ACHN (cell line): Measurements from ENCODE around the gene LSP1.

Source experiments
- DNase-seq: peaks from one replicate; pipeline ENCODE4 v3.0.0-alpha.2; 2015
- in situ Hi-C: cut with HindIII; loops from 2 replicates; pipeline ENCODE4 v1.10.0; 2017; ENCODE audit warnings: low sequenced_read_pairs, low pct_ligation_motif_present, low pct_unique_long_range_greater_than_20kb

LSP1 gene

GRCh38 chr11:1893581-1894359 is 40.9 kb downstream of the LSP1 start:
- no peak for DNase-seq
- in situ Hi-C loops = no loop called here

- no peak for DNase-seq
- in situ Hi-C loops = no loop called here
These were observed 41.9 kb downstream of the LSP1 start for GRCh38 chr11:1894759-1895158.

- no peak for DNase-seq
- in situ Hi-C loops = no loop called here
These were observed 43.6 kb downstream of the LSP1 start for GRCh38 chr11:1896468-1896867.

GRCh38 chr11:1896923-1897322 is 44.0 kb downstream of the LSP1 start:
- in situ Hi-C loops = no loop called here
- no peak for DNase-seq

- in situ Hi-C loops = no loop called here
- DNase-seq = no peak
These were observed 46.2 kb downstream of the LSP1 start for GRCh38 chr11:1899090-1899489.

- no peak for DNase-seq
- in situ Hi-C loops = no loop called here
These were observed 46.8 kb downstream of the LSP1 start for GRCh38 chr11:1899686-1900085.

GRCh38 chr11:1906181-1906580 is 53.3 kb downstream of the LSP1 start:
- in situ Hi-C loops = no loop called here

GRCh38 chr11:1906611-1907423 is 53.9 kb downstream of the LSP1 start:
- in situ Hi-C loops = no loop called here
- no peak for DNase-seq

More at GRCh38 chr11:1906181-1906580, 53.3 kb downstream of the LSP1 start:
- DNase-seq = no peak

- in situ Hi-C loops = no loop called here
- no peak for DNase-seq
These were observed 55.7 kb downstream of the LSP1 start for GRCh38 chr11:1908618-1909017.

- DNase-seq = no peak
- in situ Hi-C loops = no loop called here
These were observed 56.6 kb downstream of the LSP1 start for GRCh38 chr11:1909524-1909923.

GRCh38 chr11:1912289-1912878 is 59.5 kb downstream of the LSP1 start:
- no peak for DNase-seq
- in situ Hi-C loops = no loop called here

GRCh38 chr11:1913271-1914060 is 60.6 kb downstream of the LSP1 start:
- DNase-seq = no peak
- in situ Hi-C loops = no loop called here

GRCh38 chr11:1915795-1916131 is 62.9 kb downstream of the LSP1 start:
- DNase-seq = no peak
- in situ Hi-C loops = no loop called here

GRCh38 chr11:1916132-1916985 is 63.5 kb downstream of the LSP1 start:
- DNase-seq = no peak

GRCh38 chr11:1916986-1917522 is 64.2 kb downstream of the LSP1 start:
- in situ Hi-C loops = no loop called here
- no peak for DNase-seq

More at GRCh38 chr11:1916132-1916985, 63.5 kb downstream of the LSP1 start:
- in situ Hi-C loops = no loop called here

- in situ Hi-C loops = no loop called here
- DNase-seq = no peak
These were observed 64.9 kb downstream of the LSP1 start for GRCh38 chr11:1917523-1918435.
